Uterus (tissue), 2 donors: ENCODE results near the gene FAM89B.

ENCODE experiments used
- CTCF ChIP-seq, 4 experiments: fragments of 200-600 bp in 2 of 4; fragments of 450-650 bp in 2 of 4; sonication (generic) in 2 of 4; IDR thresholded peaks; one replicate each; pipeline ENCODE4 v1.5.1; 2016 to 2019; ENCODE audit warnings: antibody characterized with exemption in 4 of 4, mild to moderate bottlenecking in 2 of 4, moderate library complexity in 1 of 4
- POLR2A ChIP-seq, 2 donors: fragments of 450-650 bp; IDR thresholded peaks; one replicate each; pipeline ENCODE4 v1.6.1; 2016; ENCODE audit warnings: antibody characterized with exemption in 2 of 2, mild to moderate bottlenecking in 1 of 2, moderate library complexity in 1 of 2

DNA sequence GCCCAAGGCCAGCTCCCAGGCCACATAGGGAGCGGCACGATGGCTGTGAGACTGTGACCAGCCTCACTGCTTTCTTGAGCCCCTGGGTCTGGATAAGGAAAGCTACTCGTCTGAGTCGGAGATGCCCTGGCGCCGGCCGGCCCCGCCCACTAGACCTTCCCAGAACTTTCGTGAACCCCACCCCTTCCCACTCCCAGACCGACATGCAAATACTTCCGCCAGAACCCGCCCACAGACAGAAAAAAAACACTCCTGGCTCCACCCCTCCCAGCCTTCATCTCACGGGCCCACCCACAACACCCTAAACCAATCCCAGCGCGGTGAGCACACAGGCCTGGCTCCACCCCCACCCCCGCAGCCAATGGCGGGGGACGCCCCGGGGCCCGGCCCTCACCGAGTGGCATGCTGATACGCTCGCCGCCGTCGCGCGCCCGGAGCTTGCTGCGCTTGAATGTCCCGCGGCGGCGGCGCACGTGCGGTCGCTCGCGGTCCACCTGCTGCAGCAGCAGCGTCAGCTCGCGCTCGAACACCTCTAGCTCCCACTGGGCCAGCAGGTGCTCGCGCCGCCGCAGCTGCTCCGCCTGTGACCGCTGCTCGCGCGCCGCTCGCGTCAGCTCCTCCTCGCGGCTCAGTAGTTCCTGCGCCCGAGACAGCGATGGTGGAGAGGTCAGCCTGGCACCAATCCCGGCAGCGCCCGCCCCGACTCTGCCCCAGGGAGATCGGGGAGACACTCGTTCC, 34.7 kb downstream of the FAM89B start:
- TF ChIP-seq CTCF (IDR thresholded peaks at IDR 0.05) (peak in 2 of 4 experiments; percentile 7 to 11), POLR2A (IDR thresholded peaks at IDR 0.05) (peak in 1 of 2 donors; percentile 37)
